ENCODE data around the gene CELA2A.

Gene CELA2A

DNA sequence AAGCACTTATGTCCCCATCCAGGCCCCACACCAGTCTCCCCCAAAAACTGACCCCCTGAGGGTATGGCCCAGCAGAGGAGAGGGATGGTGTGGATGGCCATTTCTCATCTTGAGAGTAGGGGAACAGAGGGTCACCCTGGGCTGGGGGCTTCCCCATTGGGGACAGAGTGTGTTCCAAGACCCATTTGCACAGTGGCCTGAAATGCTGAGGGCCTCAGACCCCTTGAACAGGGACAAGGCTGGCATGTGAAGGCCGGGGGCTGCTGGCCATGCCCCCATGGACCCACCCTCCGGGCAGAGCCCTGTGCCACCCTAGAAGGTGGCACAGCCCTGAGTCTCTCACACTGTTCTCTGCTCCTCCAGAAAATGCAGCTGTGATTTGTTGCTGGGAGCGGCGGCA is 10.3 kb upstream of the CELA2A start:
- TF ChIP-seq, protein P1, sequence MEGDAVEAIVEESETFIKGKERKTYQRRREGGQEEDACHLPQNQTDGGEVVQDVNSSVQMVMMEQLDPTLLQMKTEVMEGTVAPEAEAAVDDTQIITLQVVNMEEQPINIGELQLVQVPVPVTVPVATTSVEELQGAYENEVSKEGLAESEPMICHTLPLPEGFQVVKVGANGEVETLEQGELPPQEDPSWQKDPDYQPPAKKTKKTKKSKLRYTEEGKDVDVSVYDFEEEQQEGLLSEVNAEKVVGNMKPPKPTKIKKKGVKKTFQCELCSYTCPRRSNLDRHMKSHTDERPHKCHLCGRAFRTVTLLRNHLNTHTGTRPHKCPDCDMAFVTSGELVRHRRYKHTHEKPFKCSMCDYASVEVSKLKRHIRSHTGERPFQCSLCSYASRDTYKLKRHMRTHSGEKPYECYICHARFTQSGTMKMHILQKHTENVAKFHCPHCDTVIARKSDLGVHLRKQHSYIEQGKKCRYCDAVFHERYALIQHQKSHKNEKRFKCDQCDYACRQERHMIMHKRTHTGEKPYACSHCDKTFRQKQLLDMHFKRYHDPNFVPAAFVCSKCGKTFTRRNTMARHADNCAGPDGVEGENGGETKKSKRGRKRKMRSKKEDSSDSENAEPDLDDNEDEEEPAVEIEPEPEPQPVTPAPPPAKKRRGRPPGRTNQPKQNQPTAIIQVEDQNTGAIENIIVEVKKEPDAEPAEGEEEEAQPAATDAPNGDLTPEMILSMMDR (IDR thresholded peaks at IDR 0.05; ENCODE audit: low read depth, low read length): no peak
- H3K4me3 ChIP-seq (ENCODE audit: low read depth, low read length): no peak overlapping the region

DNA sequence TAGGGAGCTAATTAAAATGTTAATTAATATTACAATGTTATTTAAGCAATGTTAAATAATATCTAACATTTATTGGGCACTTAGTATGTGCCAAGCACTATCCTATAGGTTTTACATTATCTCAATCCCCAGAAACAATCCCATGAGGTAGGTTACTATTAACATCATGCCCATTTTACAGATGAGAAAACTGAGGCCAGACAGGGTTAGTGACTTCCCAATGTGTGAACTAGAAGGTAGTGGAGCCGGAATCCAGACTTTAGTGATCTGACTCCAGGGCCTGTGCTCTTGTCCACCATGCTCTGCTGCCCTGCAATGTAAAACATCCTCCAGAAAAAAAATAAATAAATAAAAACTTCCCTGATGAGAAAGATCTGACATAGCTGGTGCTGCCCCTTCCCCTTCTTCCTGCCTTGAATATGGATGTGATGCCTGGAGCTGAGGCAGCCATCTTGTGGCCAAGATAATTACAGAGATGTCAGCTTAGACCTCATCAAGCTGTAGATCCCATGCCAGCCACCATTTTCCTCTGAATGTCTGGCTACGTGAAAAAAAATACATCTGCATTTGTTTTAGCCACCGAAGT is 7.6 kb upstream of the CELA2A start:
- no peak overlapping the region for H3K4me3 ChIP-seq (ENCODE audit: low read depth, low read length)
- TF ChIP-seq, protein P1 (IDR thresholded peaks at IDR 0.05; ENCODE audit: low read depth, low read length): no peak

DNA sequence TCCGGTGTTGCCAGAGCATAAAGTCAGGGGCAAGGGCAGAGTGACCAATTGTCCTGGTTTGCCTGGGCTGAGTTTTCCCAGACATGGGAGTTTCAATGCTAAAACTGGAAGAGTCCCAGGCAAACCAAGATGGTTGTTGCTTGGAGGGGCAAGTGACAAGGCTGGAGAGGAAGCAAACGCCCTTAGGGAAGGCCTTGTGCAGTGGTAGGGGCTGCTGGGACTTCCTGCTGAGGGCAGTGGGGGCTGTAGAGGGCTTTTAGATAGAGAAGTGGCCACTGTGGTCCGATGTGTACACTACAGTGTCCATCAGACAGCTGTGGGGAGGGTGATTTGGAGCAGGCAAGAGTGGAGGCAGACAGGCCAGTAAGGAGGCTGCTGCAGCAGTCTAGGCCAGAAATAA is 7.0 kb upstream of the CELA2A start:
- TF ChIP-seq, protein P1 (IDR thresholded peaks at IDR 0.05; ENCODE audit: low read depth, low read length): no peak
- H3K4me3 ChIP-seq (ENCODE audit: low read depth, low read length): no peak overlapping the region

DNA sequence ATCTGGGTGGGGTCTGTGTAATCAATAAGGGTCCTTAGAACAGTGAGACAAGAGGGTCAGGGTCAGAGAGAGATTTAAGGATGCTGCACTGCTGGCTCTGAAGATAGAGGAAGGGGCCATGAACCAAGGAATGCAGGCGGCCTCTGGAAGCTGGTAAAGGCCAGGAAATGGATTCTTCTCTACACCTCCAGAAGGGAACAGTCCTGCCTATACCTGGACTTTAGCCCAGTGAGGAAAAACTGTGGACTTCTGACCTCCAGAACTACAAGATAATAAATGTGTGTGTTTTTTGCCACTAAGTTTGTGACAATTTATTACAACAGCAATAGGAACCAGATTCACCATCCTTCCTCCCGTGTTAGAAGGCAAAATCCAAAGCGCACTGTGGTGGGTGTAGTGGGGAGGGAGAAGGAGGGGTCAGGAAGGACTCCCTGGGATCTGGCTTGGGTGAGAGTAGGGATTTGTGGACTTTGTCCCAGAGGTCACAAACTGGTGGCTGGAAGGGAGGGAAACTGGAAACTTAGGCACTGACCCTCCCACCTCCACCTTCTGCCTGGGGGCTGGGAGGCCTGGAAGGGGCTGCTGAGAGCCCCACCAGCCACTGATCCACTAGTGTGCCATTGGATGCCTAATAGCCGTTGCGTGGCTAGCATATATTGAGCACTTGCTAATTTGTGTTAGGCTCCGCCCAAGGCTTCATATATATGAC is 5.4 kb upstream of the CELA2A start:
- TF ChIP-seq, protein P1 (IDR thresholded peaks at IDR 0.05; ENCODE audit: low read depth, low read length): no peak
- H3K4me3 ChIP-seq (ENCODE audit: low read depth, low read length): no peak overlapping the region

DNA sequence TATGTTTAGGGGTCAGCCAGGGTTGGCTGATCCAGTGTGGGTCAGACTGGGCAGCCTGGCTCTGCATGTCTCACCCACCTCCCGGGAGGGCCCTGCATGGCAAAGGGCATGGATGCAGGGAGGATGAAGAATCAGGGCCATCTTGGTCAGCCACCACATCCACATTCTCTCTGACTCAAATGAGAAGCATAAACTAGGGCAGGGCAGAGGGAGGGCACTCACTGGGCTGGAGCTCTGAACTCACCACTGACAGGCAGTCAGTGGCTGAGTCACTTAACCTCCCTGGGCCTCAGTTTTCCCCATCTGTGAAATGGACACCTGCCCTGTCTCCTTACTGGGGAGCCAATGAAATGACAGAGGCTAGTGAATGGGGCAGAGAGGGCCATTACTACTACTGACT is 4.3 kb upstream of the CELA2A start:
- TF ChIP-seq, protein P1 (IDR thresholded peaks at IDR 0.05; ENCODE audit: low read depth, low read length): no peak
- no peak overlapping the region for H3K4me3 ChIP-seq (ENCODE audit: low read depth, low read length)

DNA sequence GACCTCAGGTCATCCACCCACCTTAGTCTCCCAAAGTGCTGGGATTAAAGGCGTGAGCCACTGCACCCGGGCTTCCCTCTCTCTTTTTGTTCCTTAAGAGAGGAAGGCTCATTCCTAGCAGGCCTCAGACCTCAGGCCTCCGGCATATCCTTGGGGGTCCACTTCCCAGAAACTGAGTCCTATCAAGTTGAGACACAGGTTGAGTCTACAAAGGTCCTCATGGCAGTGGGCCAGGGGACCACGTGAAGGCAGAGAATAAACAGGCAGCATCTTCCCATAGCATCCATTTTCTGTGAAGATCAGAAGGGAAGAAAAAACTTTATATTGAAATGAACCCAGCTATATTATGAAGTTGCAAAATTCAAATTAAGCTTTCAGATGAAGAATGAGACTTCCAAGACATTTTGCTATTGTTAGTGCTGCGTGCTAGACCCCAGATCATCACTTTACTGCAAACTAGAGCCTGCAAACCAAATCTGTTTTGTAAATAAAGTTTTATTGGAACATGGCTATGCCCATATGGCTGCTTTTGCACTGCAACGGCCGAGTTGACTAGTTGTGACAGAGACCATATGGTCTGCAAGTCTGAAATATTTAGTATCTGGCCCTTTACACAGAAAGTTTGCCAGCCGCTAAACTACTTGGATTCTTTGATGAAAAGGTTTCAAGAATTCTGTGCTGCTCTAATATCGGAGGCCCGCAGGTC is 3.5 kb upstream of the CELA2A start:
- TF ChIP-seq, protein P1 (IDR thresholded peaks at IDR 0.05; ENCODE audit: low read depth, low read length): no peak
- no peak overlapping the region for H3K4me3 ChIP-seq (ENCODE audit: low read depth, low read length)

DNA sequence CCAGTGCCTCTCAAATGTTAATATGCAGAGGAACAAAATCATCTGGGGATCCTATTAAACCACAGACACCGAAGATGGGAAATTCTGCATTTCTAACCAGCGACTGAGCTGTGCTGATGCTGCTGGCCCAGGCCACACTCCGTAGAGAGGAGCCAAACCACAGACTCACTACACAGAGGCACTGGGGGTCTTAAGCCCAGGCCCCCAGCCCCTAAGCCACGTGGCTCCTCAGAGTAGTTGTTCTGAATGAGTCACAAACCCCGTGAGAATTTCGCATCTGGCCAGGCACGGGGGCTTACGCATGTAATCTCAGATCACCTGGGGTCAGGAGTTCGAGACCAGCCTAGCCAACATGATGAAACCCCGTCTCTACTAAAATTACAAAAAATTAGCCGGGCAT is 2.8 kb upstream of the CELA2A start:
- TF ChIP-seq, protein P1 (IDR thresholded peaks at IDR 0.05; ENCODE audit: low read depth, low read length): no peak
- H3K4me3 ChIP-seq (ENCODE audit: low read depth, low read length): no peak overlapping the region

Data from WI38 (cell line).